ENCODE results near the gene DPH3.

DPH3 gene

DNA sequence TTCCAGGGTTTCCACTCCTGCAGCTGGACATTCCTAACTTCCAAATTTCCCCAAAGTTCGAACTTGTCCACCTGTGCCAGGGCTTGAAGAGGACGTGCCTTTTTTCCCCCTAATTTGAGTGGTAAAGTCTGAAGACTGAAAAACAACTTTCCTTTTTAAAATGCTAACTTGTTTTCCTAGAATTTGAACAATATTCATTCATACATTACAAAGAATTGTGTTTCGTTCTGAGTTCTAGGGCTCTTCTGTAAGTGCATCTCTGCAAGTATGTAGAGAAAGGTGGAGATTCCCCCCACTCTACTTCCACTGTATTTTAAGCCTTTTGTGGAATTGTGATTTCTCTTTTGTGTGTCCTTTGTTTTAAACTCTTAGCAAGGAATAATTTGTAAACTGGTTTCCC lies 9.4 kb downstream of the DPH3 start:
- no peaks in the 10 kb centered on the region for H3K9me3 Mint-ChIP-seq
- H3K4me1 Mint-ChIP-seq (ENCODE audit: low read depth), result peaks cover 24% of the 10 kb centered on the region
- no peaks in the 10 kb centered on the region for H3K27me3 Mint-ChIP-seq
- no peak overlapping the region for H3K4me3 Mint-ChIP-seq
- peaks cover 23% of the 10 kb centered on the region for H3K36me3 Mint-ChIP-seq (ENCODE audit: low read depth)
- no peak for DNase-seq
- H3K27ac Mint-ChIP-seq, result peak overlapping the region; percentile 52

DNA sequence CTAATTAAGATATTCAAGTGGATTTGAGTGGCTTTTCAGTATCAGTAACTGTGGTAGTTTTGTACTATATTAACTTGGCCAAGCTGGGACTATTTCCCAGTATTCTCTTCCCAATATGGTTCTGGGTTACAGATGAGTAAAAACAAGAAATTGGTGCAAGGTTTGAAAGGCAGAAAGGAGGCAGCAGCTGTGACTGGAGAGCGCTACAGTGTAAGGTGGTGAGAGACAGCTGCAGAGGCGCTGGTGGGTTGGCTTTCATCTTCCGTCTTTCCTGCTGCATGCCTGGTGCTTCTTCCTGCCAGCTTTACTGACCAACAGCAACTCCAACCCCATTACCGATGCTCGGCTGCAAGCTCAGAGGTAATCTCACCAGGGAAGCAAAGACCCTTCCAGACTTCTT lies 9.8 kb downstream of the DPH3 start:
- Mint-ChIP-seq H3K4me3 (no peak overlapping the region), H3K27me3 (no peaks in the 10 kb centered on the region), H3K36me3 (ENCODE audit: low read depth) (peaks cover 19% of the 10 kb centered on the region), H3K27ac (peak overlapping the region; percentile 52), H3K9me3 (no peaks in the 10 kb centered on the region), H3K4me1 (ENCODE audit: low read depth) (peaks cover 22% of the 10 kb centered on the region)
- DNase-seq, result no peak

DNA sequence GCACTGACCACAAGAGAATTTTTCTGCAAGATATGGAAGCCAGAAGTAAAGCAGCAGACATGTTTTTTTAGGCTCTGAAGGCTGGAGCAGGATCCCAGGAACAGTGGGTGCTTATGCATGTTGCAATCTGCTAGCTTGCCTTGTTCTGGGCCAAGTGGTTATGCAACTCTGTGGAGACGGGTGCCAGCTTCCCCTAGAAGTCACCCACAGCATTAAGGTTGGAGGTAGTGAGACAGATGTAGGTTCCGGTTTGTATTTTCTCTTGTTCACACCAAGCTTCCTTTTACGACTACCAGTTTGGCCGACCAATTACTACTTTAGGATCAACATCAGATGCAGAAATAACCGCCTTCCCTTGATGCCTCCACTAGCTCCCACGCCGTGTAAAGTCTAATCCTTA lies 11.1 kb downstream of the DPH3 start:
- peaks cover 16% of the 10 kb centered on the region for H3K4me1 Mint-ChIP-seq (ENCODE audit: low read depth)
- peaks cover 7% of the 10 kb centered on the region for H3K36me3 Mint-ChIP-seq (ENCODE audit: low read depth)
- no peaks in the 10 kb centered on the region for H3K27me3 Mint-ChIP-seq
- no peaks in the 10 kb centered on the region for H3K9me3 Mint-ChIP-seq
- no peak overlapping the region for H3K27ac Mint-ChIP-seq
- no peak for DNase-seq
- H3K4me3 Mint-ChIP-seq, result no peak overlapping the region

DNA sequence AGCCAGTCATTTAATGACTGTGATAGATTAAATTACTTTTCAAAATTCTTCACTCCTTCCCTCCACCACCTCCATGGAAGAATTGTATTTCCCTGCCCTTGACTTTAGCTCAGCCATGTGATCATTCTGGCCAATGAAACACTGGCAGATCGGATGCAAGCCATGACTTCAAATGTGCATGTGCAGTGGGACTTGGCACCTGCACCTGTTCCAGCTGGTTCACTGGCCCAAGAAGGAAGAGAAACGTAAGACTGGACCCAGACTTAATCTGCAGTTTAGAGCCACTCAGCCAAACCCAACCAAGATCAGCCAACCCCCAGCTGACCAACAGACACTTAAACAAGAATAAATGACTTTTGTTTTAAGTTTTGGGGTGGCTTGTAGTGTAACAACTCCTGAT lies 11.8 kb downstream of the DPH3 start:
- no peak overlapping the region for H3K4me3 Mint-ChIP-seq
- H3K4me1 Mint-ChIP-seq (ENCODE audit: low read depth), result peaks cover 18% of the 10 kb centered on the region
- no peaks in the 10 kb centered on the region for H3K27me3 Mint-ChIP-seq
- no peak for DNase-seq
- no peaks in the 10 kb centered on the region for H3K9me3 Mint-ChIP-seq
- H3K27ac Mint-ChIP-seq, result no peak overlapping the region
- peaks cover 7% of the 10 kb centered on the region for H3K36me3 Mint-ChIP-seq (ENCODE audit: low read depth)

DNA sequence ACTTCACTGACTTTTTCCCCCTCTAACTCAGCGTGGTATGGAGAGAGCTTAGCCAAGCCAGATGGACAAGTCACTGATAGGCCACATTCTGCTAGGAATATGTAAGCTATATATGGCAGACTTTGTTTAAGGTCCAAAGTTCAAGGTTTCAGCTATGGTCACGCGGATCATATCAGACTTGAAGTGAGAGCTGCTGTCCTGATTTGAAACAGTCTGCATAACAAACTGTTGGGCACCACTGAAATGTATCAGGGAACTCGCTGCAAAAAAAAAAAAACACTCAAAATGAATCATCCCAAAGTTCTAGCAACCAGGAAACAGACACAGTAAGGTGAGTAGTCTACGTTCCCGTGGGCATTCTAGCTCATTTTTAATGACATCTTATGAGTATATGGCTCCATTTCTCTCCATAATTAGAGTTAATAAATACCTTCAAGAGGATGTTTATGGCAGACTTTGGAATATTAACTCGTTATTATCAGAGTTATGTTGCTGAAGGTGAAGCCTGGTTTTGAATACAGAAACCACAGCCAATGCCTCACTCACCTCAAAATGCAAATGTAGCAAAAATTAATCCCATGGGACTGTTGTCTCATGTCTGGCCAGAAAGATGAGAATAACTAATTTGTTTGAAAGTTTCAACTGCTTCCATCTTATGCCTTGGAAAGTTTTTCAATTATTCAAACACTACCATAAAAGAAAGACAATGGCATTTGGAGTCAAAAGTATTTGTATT lies 12.3 kb downstream of the DPH3 start:
- Mint-ChIP-seq H3K4me3 (no peak overlapping the region), H3K36me3 (ENCODE audit: low read depth) (peaks cover 7% of the 10 kb centered on the region), H3K27ac (no peak overlapping the region), H3K27me3 (no peaks in the 10 kb centered on the region), H3K4me1 (ENCODE audit: low read depth) (peaks cover 22% of the 10 kb centered on the region), H3K9me3 (no peaks in the 10 kb centered on the region)
- no peak for DNase-seq

DNA sequence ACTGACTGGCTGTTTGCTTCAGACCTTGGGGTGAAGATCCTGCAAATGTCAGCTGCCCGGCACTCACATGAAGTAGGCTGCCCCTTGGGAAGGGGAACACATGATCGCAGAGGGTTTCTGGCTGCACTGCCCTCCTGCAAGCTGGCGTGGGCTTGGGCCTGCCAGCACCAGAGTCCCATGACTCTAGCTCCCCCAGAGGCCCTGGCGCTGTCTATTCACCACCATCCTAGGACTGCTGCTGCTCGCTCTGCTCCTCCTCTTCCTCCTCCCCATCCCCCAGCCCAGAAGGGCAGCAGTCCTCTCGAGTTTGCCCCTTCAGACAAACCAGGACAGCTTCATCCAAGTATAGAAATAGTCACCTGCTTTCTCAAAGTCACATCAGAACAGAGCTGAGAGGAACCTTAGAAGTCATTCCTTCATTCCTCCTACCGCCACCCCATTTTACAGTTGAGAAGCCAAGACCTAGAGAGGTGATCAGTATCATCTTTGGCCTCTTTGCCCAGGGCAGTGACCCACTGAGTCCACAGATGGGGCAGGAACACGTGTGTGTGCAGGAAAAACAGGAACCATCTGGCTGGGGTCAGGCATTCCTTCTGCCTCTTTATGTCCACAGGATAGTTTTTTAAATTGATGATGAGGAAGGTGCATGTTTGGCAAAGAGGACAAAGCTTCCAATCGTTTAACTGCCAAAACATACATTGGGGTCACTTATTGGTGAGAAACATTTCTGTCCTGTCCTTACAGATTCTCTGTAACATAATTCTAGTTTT lies 13.2 kb downstream of the DPH3 start:
- Mint-ChIP-seq H3K27ac (no peak overlapping the region), H3K27me3 (no peaks in the 10 kb centered on the region), H3K9me3 (no peaks in the 10 kb centered on the region), H3K4me3 (no peak overlapping the region), H3K36me3 (ENCODE audit: low read depth) (peaks cover under 1% of the 10 kb centered on the region), H3K4me1 (ENCODE audit: low read depth) (peaks cover 25% of the 10 kb centered on the region)
- no peak for DNase-seq

DNA sequence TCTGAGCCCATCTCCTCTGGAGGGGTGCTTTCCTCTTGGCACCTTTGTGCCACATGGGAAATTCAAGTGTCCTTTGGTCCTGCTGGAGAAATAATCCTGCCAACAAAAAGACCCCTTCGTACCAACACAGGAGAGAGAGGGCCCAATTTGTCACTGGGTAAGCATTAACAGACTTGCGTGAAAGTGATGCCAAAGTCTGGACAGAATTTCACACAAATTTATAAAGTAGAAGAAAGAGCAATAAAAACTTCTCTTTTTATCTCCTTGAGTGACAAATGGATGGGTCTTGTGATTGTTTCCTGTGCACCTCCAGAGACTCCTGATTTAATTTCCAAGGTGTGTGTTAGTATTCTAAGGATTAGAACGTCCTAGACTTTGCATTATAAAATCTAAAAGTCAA lies 14.9 kb downstream of the DPH3 start:
- Mint-ChIP-seq H3K27ac (no peak overlapping the region), H3K4me3 (no peak overlapping the region), H3K36me3 (ENCODE audit: low read depth) (no peaks in the 10 kb centered on the region), H3K4me1 (ENCODE audit: low read depth) (peaks cover 18% of the 10 kb centered on the region), H3K27me3 (no peaks in the 10 kb centered on the region), H3K9me3 (no peaks in the 10 kb centered on the region)
- no peak for DNase-seq

DNA sequence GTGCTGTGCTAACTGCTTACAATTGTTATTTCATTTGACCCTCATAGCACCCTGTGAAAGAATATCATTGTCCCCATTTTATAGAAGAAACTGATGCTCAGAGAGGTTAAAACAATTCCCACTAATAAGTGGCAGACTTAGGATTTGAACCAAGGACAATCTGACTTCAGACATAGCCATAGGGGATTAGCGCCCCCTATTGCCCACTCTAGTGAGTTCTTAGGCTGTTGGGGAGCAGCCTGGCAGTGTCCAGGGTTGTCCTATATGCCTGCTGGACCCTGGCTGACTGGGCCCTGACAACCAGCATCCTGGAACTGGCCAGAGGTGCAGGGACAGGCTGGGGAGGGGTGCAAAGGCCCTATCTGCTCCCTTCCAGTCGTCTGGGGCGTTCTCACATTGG lies 15.4 kb downstream of the DPH3 start:
- no peak for DNase-seq

DNA sequence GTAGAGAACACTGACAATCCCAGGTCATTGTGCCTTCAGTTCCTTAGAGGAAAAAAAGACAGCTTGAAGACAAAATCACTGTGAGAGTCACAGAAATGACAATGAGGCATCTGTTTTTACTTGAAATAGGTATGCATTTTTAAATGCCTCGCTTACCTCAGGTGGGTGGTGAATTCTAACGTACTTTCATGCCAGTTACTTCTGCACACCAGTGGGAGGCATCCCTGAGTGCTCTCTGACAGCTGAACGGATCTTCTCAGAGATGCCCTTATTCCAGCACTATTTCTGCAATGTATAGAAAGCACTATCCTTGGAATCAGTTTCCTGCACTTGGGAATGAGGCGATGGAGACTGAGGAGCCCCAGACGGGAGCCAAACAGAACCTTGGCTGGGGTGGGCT lies 16.2 kb downstream of the DPH3 start:
- Mint-ChIP-seq H3K4me1 (ENCODE audit: low read depth) (peaks cover 19% of the 10 kb centered on the region), H3K36me3 (ENCODE audit: low read depth) (no peaks in the 10 kb centered on the region)

More for the DNA sequence above, 15.4 kb downstream of the DPH3 start:
- Mint-ChIP-seq H3K9me3 (no peaks in the 10 kb centered on the region), H3K27me3 (no peaks in the 10 kb centered on the region), H3K27ac (no peak overlapping the region), H3K4me1 (ENCODE audit: low read depth) (peaks cover 13% of the 10 kb centered on the region), H3K36me3 (ENCODE audit: low read depth) (no peaks in the 10 kb centered on the region), H3K4me3 (no peak overlapping the region)

DNA sequence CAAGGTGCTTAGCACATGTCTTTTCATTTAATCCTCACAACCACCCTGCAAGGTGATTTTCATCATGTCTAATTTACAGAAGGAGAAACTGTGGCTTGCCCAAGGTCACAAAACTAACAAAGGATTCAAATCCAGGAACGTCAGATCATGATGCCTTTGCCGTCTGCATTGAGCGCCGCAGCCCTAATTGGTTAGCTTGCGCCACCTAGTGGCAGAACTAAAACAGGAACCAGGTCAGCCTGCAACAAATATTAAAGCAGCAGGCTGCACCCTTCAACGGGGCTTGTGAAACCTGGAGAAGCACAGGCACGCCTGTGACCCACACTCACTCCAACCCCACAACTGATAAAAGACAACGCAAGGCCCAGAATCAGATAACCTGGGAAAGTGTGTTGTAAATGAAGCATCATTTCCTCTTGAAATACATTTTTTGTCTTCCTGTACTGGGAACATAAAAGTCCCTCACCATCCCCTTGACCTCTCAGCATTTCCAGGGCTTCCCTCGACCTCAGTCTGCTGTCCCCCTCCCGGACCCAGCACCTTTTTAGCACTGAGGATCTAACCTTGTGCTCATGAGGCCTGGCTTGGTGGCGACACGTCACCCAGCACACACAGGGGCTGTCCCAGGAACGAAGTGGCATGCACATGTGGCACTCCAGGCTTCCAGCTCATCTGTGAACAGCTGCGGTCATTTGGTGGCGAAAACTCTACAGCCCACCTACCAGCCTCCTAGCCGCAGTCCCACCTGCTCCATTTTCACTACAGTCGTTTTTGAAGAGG lies 17.3 kb downstream of the DPH3 start:
- H3K4me1 Mint-ChIP-seq (ENCODE audit: low read depth), result peaks cover 18% of the 10 kb centered on the region
- peak overlapping the region; percentile 57 for H3K27ac Mint-ChIP-seq
- no peaks in the 10 kb centered on the region for H3K27me3 Mint-ChIP-seq
- no peak overlapping the region for H3K4me3 Mint-ChIP-seq
- peak; percentile 75 for DNase-seq
- H3K9me3 Mint-ChIP-seq, result no peaks in the 10 kb centered on the region
- H3K36me3 Mint-ChIP-seq (ENCODE audit: low read depth), result no peaks in the 10 kb centered on the region

More for the DNA sequence above, 16.2 kb downstream of the DPH3 start:
- H3K27ac Mint-ChIP-seq, result no peak overlapping the region
- H3K9me3 Mint-ChIP-seq, result no peaks in the 10 kb centered on the region
- no peak overlapping the region for H3K4me3 Mint-ChIP-seq
- DNase-seq, result no peak
- no peaks in the 10 kb centered on the region for H3K27me3 Mint-ChIP-seq

DNA sequence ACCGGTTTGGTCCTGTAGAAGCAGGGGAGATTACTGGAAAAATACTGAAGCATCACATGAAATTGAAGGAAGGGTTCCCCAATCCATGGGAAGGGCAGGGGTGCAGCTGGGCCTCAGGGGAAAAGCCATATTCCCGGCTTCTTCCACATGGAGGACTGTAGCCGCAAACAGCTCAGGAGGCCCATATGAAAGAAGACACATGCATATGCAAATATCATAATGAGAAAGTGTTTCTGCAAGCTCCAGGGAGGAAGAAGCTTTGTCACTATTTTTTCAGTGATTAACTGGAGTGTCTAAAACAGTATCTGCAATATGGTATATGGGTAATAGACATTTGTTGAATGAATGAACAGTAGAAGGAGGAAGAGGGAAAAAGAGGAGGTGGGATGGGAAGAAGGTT lies 19.1 kb downstream of the DPH3 start:
- peaks cover 23% of the 10 kb centered on the region for H3K4me1 Mint-ChIP-seq (ENCODE audit: low read depth)
- H3K9me3 Mint-ChIP-seq, result no peaks in the 10 kb centered on the region
- no peaks in the 10 kb centered on the region for H3K27me3 Mint-ChIP-seq
- no peak overlapping the region for H3K4me3 Mint-ChIP-seq
- H3K36me3 Mint-ChIP-seq (ENCODE audit: low read depth), result no peaks in the 10 kb centered on the region
- H3K27ac Mint-ChIP-seq, result no peak overlapping the region
- DNase-seq, result no peak

DNA sequence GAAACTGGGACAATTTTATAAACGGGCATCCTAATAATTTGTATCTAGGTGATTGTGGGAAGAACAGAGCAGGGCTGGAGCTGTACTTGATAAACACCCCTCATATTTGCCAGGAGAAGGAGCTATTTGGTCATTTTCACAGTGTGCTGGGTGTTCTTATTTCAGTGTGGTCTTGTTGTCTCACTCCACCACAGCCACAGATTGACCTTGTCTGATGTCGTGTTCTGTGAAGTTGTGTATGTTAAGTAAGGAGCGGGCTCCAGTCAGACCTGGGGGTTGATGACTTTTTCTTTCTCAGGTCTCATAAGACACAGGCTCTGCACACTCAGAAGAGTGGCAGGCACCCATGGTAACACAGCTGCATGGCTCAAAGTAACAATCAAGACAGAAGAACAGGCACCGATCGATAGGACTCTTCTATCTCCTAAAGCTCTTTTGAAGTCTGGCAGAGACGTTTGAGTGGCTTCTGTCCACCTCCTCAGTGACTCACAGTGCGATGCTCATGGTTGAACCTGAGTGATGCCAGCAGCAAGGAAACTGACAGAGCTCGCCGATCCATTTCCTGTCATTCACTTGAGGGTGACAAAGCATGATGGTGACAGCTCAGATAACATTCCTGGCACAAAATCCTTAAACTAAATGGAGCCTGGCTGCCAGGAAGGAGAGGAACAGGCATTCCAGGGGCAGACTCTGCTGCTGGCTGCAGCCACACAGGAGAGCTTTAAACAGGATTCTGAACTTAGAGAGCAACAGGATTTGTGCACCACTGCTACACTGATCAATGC lies 20.8 kb downstream of the DPH3 start:
- H3K27me3 Mint-ChIP-seq, result no peaks in the 10 kb centered on the region
- no peaks in the 10 kb centered on the region for H3K36me3 Mint-ChIP-seq (ENCODE audit: low read depth)
- peak overlapping the region; percentile 0 for H3K27ac Mint-ChIP-seq
- peaks cover 30% of the 10 kb centered on the region for H3K4me1 Mint-ChIP-seq (ENCODE audit: low read depth)
- no peak overlapping the region for H3K4me3 Mint-ChIP-seq
- no peak for DNase-seq
- H3K9me3 Mint-ChIP-seq, result no peaks in the 10 kb centered on the region

DNA sequence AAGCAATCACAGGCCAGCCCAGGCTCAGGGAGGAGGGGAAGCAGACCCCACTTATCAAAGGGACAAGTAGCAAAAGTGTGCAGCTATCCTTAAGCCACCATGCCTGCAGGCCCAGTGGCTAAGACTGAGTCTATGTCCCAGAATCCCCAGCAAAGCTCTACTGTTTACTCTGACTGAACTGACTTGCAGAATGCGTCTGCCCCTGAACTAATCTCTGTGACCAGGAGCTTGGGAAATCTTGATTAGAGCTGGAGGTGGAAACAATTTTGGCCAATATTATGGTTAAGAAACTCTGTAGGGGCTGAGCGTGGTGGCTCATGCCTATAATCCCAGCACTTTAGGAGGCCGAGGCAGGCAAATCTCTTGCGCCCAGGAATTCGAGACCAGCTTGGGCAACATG lies 22.6 kb downstream of the DPH3 start:
- Mint-ChIP-seq H3K9me3 (no peaks in the 10 kb centered on the region), H3K4me3 (no peak overlapping the region), H3K27me3 (no peaks in the 10 kb centered on the region), H3K36me3 (ENCODE audit: low read depth) (no peaks in the 10 kb centered on the region), H3K4me1 (ENCODE audit: low read depth) (peaks cover 21% of the 10 kb centered on the region), H3K27ac (no peak overlapping the region)
- no peak for DNase-seq

DNA sequence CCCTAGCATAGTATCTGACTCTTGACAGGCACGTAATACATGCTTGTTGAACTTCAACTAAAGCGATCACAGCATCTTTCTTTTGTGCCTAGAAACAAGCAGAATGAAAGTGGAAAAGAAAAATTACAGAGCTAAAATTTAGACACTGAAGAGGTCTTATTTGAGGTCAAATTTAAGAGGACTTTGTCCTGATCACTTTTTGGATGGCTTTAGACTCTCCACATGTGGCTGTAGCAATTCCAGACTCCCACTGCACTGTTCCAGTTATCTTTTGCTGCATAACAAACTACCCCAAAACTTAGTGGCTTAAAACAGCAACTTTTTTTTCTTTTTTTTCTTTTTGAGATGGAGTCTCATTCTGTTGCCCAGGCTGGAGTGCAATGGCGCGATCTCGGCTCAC lies 23.5 kb downstream of the DPH3 start:
- Mint-ChIP-seq H3K9me3 (no peaks in the 10 kb centered on the region), H3K27me3 (no peaks in the 10 kb centered on the region), H3K4me3 (no peak overlapping the region), H3K27ac (no peak overlapping the region), H3K36me3 (ENCODE audit: low read depth) (no peaks in the 10 kb centered on the region), H3K4me1 (ENCODE audit: low read depth) (peaks cover 20% of the 10 kb centered on the region)
- no peak for DNase-seq

Measured in activated T-cell treated with anti-CD3 and anti-CD28 coated beads, Interleukin-2, amount 50 U/mL, for 24 hours (primary cell).